ENCODE results near the gene GOLGA6L26.

DNA sequence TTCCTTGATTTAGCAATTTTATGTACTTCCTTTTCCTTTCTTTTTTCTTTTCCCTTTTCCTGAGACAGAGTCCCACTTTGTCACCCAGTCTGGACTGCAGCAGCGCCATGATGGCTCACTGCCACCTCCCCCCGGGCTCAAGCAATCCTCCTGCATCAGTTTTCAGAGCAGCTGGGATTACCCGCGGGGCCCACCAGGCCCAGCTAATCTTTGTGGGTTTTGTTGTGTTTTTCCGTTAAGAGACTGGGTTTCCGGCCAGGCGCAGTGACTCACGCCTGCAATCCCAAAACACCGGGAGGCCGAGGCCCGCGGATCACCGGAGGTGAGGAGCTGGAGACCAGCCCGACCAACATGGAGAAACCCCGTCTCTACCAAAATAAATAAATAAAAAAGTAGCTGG, 38.3 kb upstream of the GOLGA6L26 start:
- TF ChIP-seq CBX3 (IDR thresholded peaks at IDR 0.05; ENCODE audit: low read depth): no peak
- TF ChIP-seq POLR2A (IDR thresholded peaks at IDR 0.05; ENCODE audit: borderline replicate concordance, extremely low read depth, insufficient read depth, insufficient read length): no peak
- TF ChIP-seq EZH2 (IDR thresholded peaks at IDR 0.05): no peak

Data from HCT116 (cell line).